T-cell (primary cell): ENCODE data around the gene LCP1. TPM values are rescaled to one million over a fixed set of nuclear protein-coding genes. Genes with fewer than 3 reads are reported as not detected.
A peak's percentile ranks its signal among the peaks of the same experiment; 100 is the strongest.

Experiments used
- ATAC-seq, 4 experiments: fragments of 200-7000 bp in 3 of 4; fragments of 150-1000 bp in 1 of 4; cut with Tn5 transposase; replicated peaks in 1 of 4; 1 replicate in 3 of 4; 2 replicates in 1 of 4; pipeline ENCODE4 v1.10.0; 2021; ENCODE audit warnings: moderate library complexity in 3 of 4, mild to moderate bottlenecking in 2 of 4, moderate number of reproducible peaks in 1 of 4
- CTCF ChIA-PET, 2 donors: fragments of 300-600 bp; sonication (Branson Sonifier 250); formaldehyde crosslinking; loops; one replicate each; lab custom pipeline; 2022; ENCODE audit warnings: antibody characterized with exemption in 2 of 2; lab: Charles Lee
- POLR2A ChIA-PET, 2 donors: fragments of 300-600 bp; sonication (Branson Sonifier 250); formaldehyde crosslinking; loops; one replicate each; lab custom pipeline; 2022; ENCODE audit warnings: antibody characterized with exemption in 2 of 2; lab: Charles Lee
- DNase-seq, 35 experiments: peaks; one replicate each; pipeline versions ENCODE4 v3.0.0 to v3.0.0-alpha.2; 2013 to 2023
- H3K27ac ChIP-seq: one replicate; pipeline ENCODE4 v1.5.1; 2013; ENCODE audit warnings: low read length
- H3K27me3 ChIP-seq, 2 experiments: replicated peaks in 1 of 2; 1 replicate in 1 of 2; 2 replicates in 1 of 2; pipeline versions ENCODE4 v1.6.1 to v1.7.0; 2013; ENCODE audit warnings: low read length in 1 of 2, mixed read lengths in 1 of 2; ENCODE audit not compliant: control insufficient read depth in 2 of 2, insufficient read depth in 2 of 2; ENCODE audit errors: extremely low read depth in 1 of 2
- H3K36me3 ChIP-seq, 2 donors: 1 replicate in 1 of 2; 2 replicates in 1 of 2; pipeline versions ENCODE4 v1.6.1 to v1.7.0; 2013; ENCODE audit warnings: low read length in 1 of 2; ENCODE audit not compliant: control insufficient read depth in 2 of 2, insufficient read depth in 1 of 2; ENCODE audit errors: extremely low read depth in 1 of 2
- H3K4me1 ChIP-seq, 2 experiments: 1 replicate in 1 of 2; 2 replicates in 1 of 2; pipeline versions ENCODE4 v1.6.1 to v1.7.0; 2013; ENCODE audit warnings: low read length in 2 of 2, mixed read lengths in 1 of 2; ENCODE audit not compliant: insufficient read depth in 2 of 2, control insufficient read depth in 1 of 2; ENCODE audit errors: extremely low read depth in 1 of 2
- H3K4me3 ChIP-seq, 2 donors: 1 replicate in 1 of 2; 2 replicates in 1 of 2; pipeline versions ENCODE4 v1.5.1 to v1.7.0; 2013; ENCODE audit warnings: mild to moderate bottlenecking in 2 of 2, low read length in 1 of 2, moderate library complexity in 1 of 2; ENCODE audit not compliant: control insufficient read depth in 1 of 2; ENCODE audit errors: extremely low read depth in 1 of 2
- H3K9me3 ChIP-seq: 2 replicates; pipeline ENCODE4 v1.7.0; 2013
- H3K27ac Mint-ChIP-seq, 2 donors: one replicate each; pipeline ENCODE4 v1.8.0; 2020 to 2021; ENCODE audit warnings: mild to moderate bottlenecking in 2 of 2, mixed read lengths in 2 of 2
- H3K27me3 Mint-ChIP-seq, 2 donors: one replicate each; pipeline ENCODE4 v1.8.0; 2021 to 2022; ENCODE audit warnings: mixed read lengths in 2 of 2
- H3K36me3 Mint-ChIP-seq: one replicate; pipeline ENCODE4 v1.8.0; 2021; ENCODE audit warnings: mixed read lengths
- H3K4me1 Mint-ChIP-seq, 3 donors: one replicate each; pipeline ENCODE4 v1.8.0; 2020 to 2022; ENCODE audit warnings: mixed read lengths in 3 of 3, mild to moderate bottlenecking in 1 of 3
- H3K4me3 Mint-ChIP-seq, 3 donors: one replicate each; pipeline ENCODE4 v1.8.0; 2020 to 2022; ENCODE audit warnings: mild to moderate bottlenecking in 3 of 3, mixed read lengths in 3 of 3, moderate library complexity in 3 of 3
- H3K9me3 Mint-ChIP-seq, 3 donors: one replicate each; pipeline ENCODE4 v1.8.0; 2020 to 2022; ENCODE audit warnings: mixed read lengths in 3 of 3
- WGBS: methylation state at CpG from one replicate; pipeline ENCODE4 v1.1.5; 2013; ENCODE audit warnings: missing lambda C conversion rate; ENCODE audit not compliant: insufficient coverage; 5-methylcytosine and 5-hydroxymethylcytosine counted together
- total RNA-seq, 35 experiments: library from RNA in 6 of 35; stranded (reverse) in 6 of 35; fragments of 120-200 nt in 1 of 35; gene quantifications; one replicate each; pipeline versions ENCODE4 v1.2.1 to v1.2.4 and lab custom pipeline; 2013 to 2026

LCP1 gene
- total RNA-seq, 5 donors from 2014 or later (not counting 1 experiment from before 2014, with no cell fraction given): 338 to 574 (median 413) TPM

GRCh38 chr13:46211116-46211482 is 29.1 kb upstream of the LCP1 start:
- no peaks in the 10 kb centered on the region for H3K27me3 ChIP-seq
- H3K4me3 ChIP-seq: peak overlapping the region; percentile 65 to 76
- Mint-ChIP-seq H3K27me3 (no peaks in the 10 kb centered on the region), H3K27ac (peak overlapping the region; percentile 93 to 96), H3K4me1 (peaks cover 24 to 31% (median 26%) of the 10 kb centered on the region in 3 donors), H3K4me3 (peak overlapping the region; percentile 89 to 96 (median 93)), H3K9me3 (no peaks in the 10 kb centered on the region), H3K36me3 (no peaks in the 10 kb centered on the region)
- peaks cover 5 to 7% of the 10 kb centered on the region in 2 experiments for H3K4me1 ChIP-seq
- WGBS: 17% methylated on average over 5 of the region's 9 CpGs
- no peaks in the 10 kb centered on the region for H3K9me3 ChIP-seq
- ATAC-seq (peak; percentile 25 to 84 (median 32)), DNase-seq (peak in 31 of 35 experiments; percentile 14 to 76 (median 56))
- CTCF ChIA-PET: interaction anchor here (0.8 to 2.2 kb wide), 15 partner anchors 9 to 110 kb away, joined by 3 to 23 read pairs (median 5); partner anchors contain the start of gene LCP1 (in 1 of the 2)
- H3K27ac ChIP-seq: peak overlapping the region; percentile 86
- no peaks in the 10 kb centered on the region for H3K36me3 ChIP-seq
- POLR2A ChIA-PET: interaction anchor here (0.6 to 1.2 kb wide), 16 partner anchors 9 to 1924 kb away, joined by 3 to 10 read pairs (median 4); partner anchors contain the start of gene LCP1 (in 1 of the 2)

GRCh38 chr13:46210362-46211083 is 28.5 kb upstream of the LCP1 start:
- H3K27me3 Mint-ChIP-seq: no peaks in the 10 kb centered on the region
- H3K4me1 Mint-ChIP-seq: peaks cover 29 to 35% (median 30%) of the 10 kb centered on the region in 3 donors
- Histone ChIP-seq H3K36me3 (no peaks in the 10 kb centered on the region), H3K4me1 (peaks cover 5 to 7% of the 10 kb centered on the region in 2 experiments), H3K9me3 (no peaks in the 10 kb centered on the region), H3K27me3 (no peaks in the 10 kb centered on the region), H3K27ac (peak overlapping the region; percentile 86), H3K4me3 (peak overlapping the region in 1 of 2 donors; percentile 65)
- no peaks in the 10 kb centered on the region for H3K36me3 Mint-ChIP-seq
- peak overlapping the region; percentile 89 to 96 (median 93) for H3K4me3 Mint-ChIP-seq
- peak overlapping the region; percentile 93 to 96 for H3K27ac Mint-ChIP-seq
- DNase-seq (no peak), ATAC-seq (no peak)
- 93% methylated on average over 4 of the region's 6 CpGs for WGBS
- POLR2A ChIA-PET: interaction anchor here (0.6 to 1.2 kb wide), 16 partner anchors 8 to 1925 kb away, joined by 3 to 10 read pairs (median 4); partner anchors contain the start of gene LCP1 (in 1 of the 2)
- CTCF ChIA-PET: interaction anchor here (0.9 to 2.2 kb wide), 14 partner anchors 8 to 111 kb away, joined by 3 to 23 read pairs (median 6); partner anchors contain the start of gene LCP1 (in 1 of the 2)
- H3K9me3 Mint-ChIP-seq: no peaks in the 10 kb centered on the region

GRCh38 chr13:46207828-46208227 is 25.9 kb upstream of the LCP1 start:
- Histone ChIP-seq H3K36me3 (no peaks in the 10 kb centered on the region), H3K4me3 (no peak overlapping the region), H3K9me3 (no peaks in the 10 kb centered on the region), H3K27me3 (no peaks in the 10 kb centered on the region), H3K4me1 (peaks cover 7 to 9% of the 10 kb centered on the region in 2 experiments), H3K27ac (no peak overlapping the region)
- 96% methylated on average over 7 of the region's 7 CpGs for WGBS
- CTCF ChIA-PET: interaction anchor here in 1 of 2 donors (0.6 kb wide), 2 partner anchors 26 to 97 kb away, joined by 5 read pairs; partner anchors contain the start of gene LCP1
- H3K36me3 Mint-ChIP-seq: no peaks in the 10 kb centered on the region
- DNase-seq: no peak
- H3K9me3 Mint-ChIP-seq: no peaks in the 10 kb centered on the region
- no peaks in the 10 kb centered on the region for H3K27me3 Mint-ChIP-seq
- no peak overlapping the region for H3K4me3 Mint-ChIP-seq
- H3K4me1 Mint-ChIP-seq: peaks cover 40 to 49% (median 46%) of the 10 kb centered on the region in 3 donors
- ATAC-seq: no peak
- POLR2A ChIA-PET: no interaction called here
- H3K27ac Mint-ChIP-seq: peak overlapping the region in 1 of 2 donors; percentile 2

- H3K27ac ChIP-seq: no peak overlapping the region
- WGBS: 100% methylated on average over 1 of the region's 1 CpG
- no peaks in the 10 kb centered on the region for H3K9me3 ChIP-seq
- peaks cover 10 to 18% of the 10 kb centered on the region in 2 experiments for H3K4me1 ChIP-seq
- Mint-ChIP-seq H3K9me3 (no peaks in the 10 kb centered on the region), H3K36me3 (no peaks in the 10 kb centered on the region), H3K27ac (peak overlapping the region; percentile 31 to 60), H3K27me3 (no peaks in the 10 kb centered on the region), H3K4me1 (peaks cover 46 to 55% (median 48%) of the 10 kb centered on the region in 3 donors), H3K4me3 (no peak overlapping the region)
- ChIA-PET CTCF (interaction anchor here in 1 of 2 donors (1.0 kb wide), 1 partner anchor 31 kb away, joined by 3 read pairs; no protein-coding TSS in a partner anchor), POLR2A (interaction anchor here in 1 of 2 donors (0.6 kb wide), 1 partner anchor 47 kb away, joined by 3 read pairs; no protein-coding TSS in a partner anchor)
- DNase-seq (no peak), ATAC-seq (no peak)
- H3K4me3 ChIP-seq: no peak overlapping the region
- H3K27me3 ChIP-seq: no peaks in the 10 kb centered on the region
- H3K36me3 ChIP-seq: no peaks in the 10 kb centered on the region
These were observed 24.2 kb upstream of the LCP1 start for GRCh38 chr13:46206143-46206542.

GRCh38 chr13:46202966-46203365 is 21.0 kb upstream of the LCP1 start:
- 93% methylated on average over 3 of the region's 5 CpGs for WGBS
- H3K4me3 Mint-ChIP-seq: no peak overlapping the region
- peaks cover 16 to 23% of the 10 kb centered on the region in 2 experiments for H3K4me1 ChIP-seq
- H3K9me3 ChIP-seq: no peaks in the 10 kb centered on the region
- H3K27me3 ChIP-seq: no peaks in the 10 kb centered on the region
- H3K36me3 ChIP-seq: no peaks in the 10 kb centered on the region
- DNase-seq (no peak), ATAC-seq (no peak)
- H3K27ac Mint-ChIP-seq: peak overlapping the region in 1 of 2 donors; percentile 21
- H3K9me3 Mint-ChIP-seq: no peaks in the 10 kb centered on the region
- H3K4me3 ChIP-seq: no peak overlapping the region
- POLR2A ChIA-PET: interaction anchor here (1.3 to 2.3 kb wide), 3 partner anchors 8 to 18 kb away, joined by 3 to 7 read pairs (median 5); no protein-coding TSS in a partner anchor
- peak overlapping the region; percentile 62 for H3K27ac ChIP-seq
- no peaks in the 10 kb centered on the region for H3K36me3 Mint-ChIP-seq
- CTCF ChIA-PET: interaction anchor here (0.6 to 1.2 kb wide), 6 partner anchors 8 to 1426 kb away, joined by 3 to 8 read pairs (median 3); partner anchors contain the start of gene LRRC63 (in 1 of the 2)
- no peaks in the 10 kb centered on the region for H3K27me3 Mint-ChIP-seq
- peaks cover 35 to 56% (median 51%) of the 10 kb centered on the region in 3 donors for H3K4me1 Mint-ChIP-seq
